Keratinocyte (primary cell): ENCODE results near the gene JDP2. TPM values are rescaled to one million over a fixed set of nuclear protein-coding genes. Genes with fewer than 3 reads are reported as not detected.

ENCODE experiments used
- DNase-seq: peaks from one replicate; pipeline ENCODE4 v3.0.0-alpha.2; 2011; ENCODE audit warnings: low read depth, missing footprints, low spot score
- FAIRE-seq: peaks from 2 replicates; lab custom pipeline; 2011; peaks lifted over from hg19 to GRCh38; lab: Jason Lieb, UNC
- H2AFZ ChIP-seq: 2 replicates; pipeline ENCODE4 v1.6.0; 2012; ENCODE audit warnings: low read length, control low read depth, inconsistent platforms; ENCODE audit not compliant: control insufficient read depth
- H3K27ac ChIP-seq: 2 replicates; pipeline ENCODE4 v1.5.1; 2011; ENCODE audit warnings: low read length; ENCODE audit not compliant: control insufficient read depth, insufficient read depth
- H3K27me3 ChIP-seq: 3 replicates; pipeline ENCODE4 v1.6.0; 2011; ENCODE audit warnings: low read length; ENCODE audit not compliant: control insufficient read depth, insufficient read depth; ENCODE audit errors: extremely low read depth
- H3K36me3 ChIP-seq, 2 experiments: 2 replicates in 1 of 2; 3 replicates in 1 of 2; pipeline ENCODE4 v1.5.1; 2011; ENCODE audit warnings: low read length in 2 of 2, mild to moderate bottlenecking in 1 of 2; ENCODE audit not compliant: control insufficient read depth in 2 of 2, insufficient read depth in 2 of 2; ENCODE audit errors: extremely low read depth in 1 of 2
- H3K4me1 ChIP-seq: 3 replicates; pipeline ENCODE4 v1.5.1; 2011; ENCODE audit warnings: low read length; ENCODE audit not compliant: control insufficient read depth, insufficient read depth; ENCODE audit errors: extremely low read depth
- H3K4me2 ChIP-seq: 3 replicates; pipeline ENCODE4 v1.6.0; 2011; ENCODE audit warnings: low read depth, low read length; ENCODE audit not compliant: control insufficient read depth, insufficient read depth; ENCODE audit errors: extremely low read depth
- H3K4me3 ChIP-seq, 3 experiments: fragments of 200-600 bp in 1 of 3; sonication (generic) in 1 of 3; 2 replicates in 2 of 3; 3 replicates in 1 of 3; pipeline ENCODE4 v1.5.1; 2011 to 2016; ENCODE audit warnings: low read length in 3 of 3, mild to moderate bottlenecking in 3 of 3, control low read depth in 2 of 3, inconsistent platforms in 1 of 3, low read depth in 1 of 3, mixed read lengths in 1 of 3, mixed run types in 1 of 3, moderate library complexity in 1 of 3; ENCODE audit not compliant: control insufficient read depth in 2 of 3, insufficient read depth in 2 of 3; ENCODE audit errors: extremely low read depth in 1 of 3
- H3K79me2 ChIP-seq: 2 replicates; pipeline ENCODE4 v1.6.0; 2012; ENCODE audit warnings: low read length; ENCODE audit not compliant: control insufficient read depth, insufficient read depth
- H3K9ac ChIP-seq: 3 replicates; pipeline ENCODE4 v1.6.0; 2011; ENCODE audit warnings: low read length; ENCODE audit not compliant: control insufficient read depth, insufficient read depth; ENCODE audit errors: extremely low read depth
- H3K9me1 ChIP-seq: 3 replicates; pipeline ENCODE4 v1.6.0; 2011; ENCODE audit warnings: low read length; ENCODE audit not compliant: control insufficient read depth, insufficient read depth; ENCODE audit errors: extremely low read depth
- H3K9me3 ChIP-seq: 2 replicates; pipeline ENCODE4 v1.5.1; 2012; ENCODE audit warnings: low read depth, low read length; ENCODE audit not compliant: control insufficient read depth
- H4K20me1 ChIP-seq: 3 replicates; pipeline ENCODE4 v1.6.0; 2011; ENCODE audit warnings: low read length; ENCODE audit not compliant: control insufficient read depth, insufficient read depth; ENCODE audit errors: extremely low read depth
- CTCF ChIP-seq, 3 experiments: IDR thresholded peaks in 1 of 3; conservative IDR thresholded peaks in 1 of 3; optimal IDR thresholded peaks in 1 of 3; 2 replicates in 2 of 3; 3 replicates in 1 of 3; pipeline versions ENCODE3 to v1.5.1; 2011; ENCODE audit warnings: low read length in 3 of 3, mild to moderate bottlenecking in 3 of 3, moderate library complexity in 2 of 3, control low read depth in 1 of 3, inconsistent platforms in 1 of 3; ENCODE audit not compliant: insufficient read depth in 2 of 3; ENCODE audit errors: extremely low read depth in 1 of 3
- EZH2 ChIP-seq: IDR thresholded peaks from one replicate; pipeline ENCODE4 v1.6.1; 2012; ENCODE audit warnings: inconsistent platforms, mild to moderate bottlenecking, low read length, moderate library complexity
- dilution Hi-C: fragments of 300-500 bp; cut with MboI; formaldehyde crosslinking; loops from one replicate; pipeline ENCODE4 v1.7.0; 2020; ENCODE audit warnings: low sequenced_read_pairs; ENCODE audit not compliant: extremely low pct_ligation_motif_present
- polyA plus RNA-seq, 5 experiments: library from polyadenylated mRNA; depleted of rRNA in 3 of 5; stranded (reverse) in 3 of 5; stranded (forward) in 1 of 5; unstranded in 1 of 5; fragments of >200 nt; gene quantifications; 1 replicate in 1 of 5; 2 replicates in 3 of 5; 3 replicates in 1 of 5; pipeline versions ENCODE4 v1.2.1 to v1.2.3, GENCODE V29; 2011 to 2012; ENCODE audit warnings: missing spikeins in 2 of 5, low read depth in 1 of 5, low replicate concordance in 1 of 5

The JDP2 gene
- polyA plus RNA-seq, 1 donor (not counting 4 experiments of a cell fraction or from before 2014, with no cell fraction given): 13.5 TPM

GRCh38 chr14:75428230-75429104, 645 bp downstream of the JDP2 start:
- Histone ChIP-seq H3K9me3 (no peaks in the 10 kb centered on the region), H3K36me3 (peaks cover 2 to 11% of the 10 kb centered on the region in 2 experiments), H3K79me2 (peaks cover 17% of the 10 kb centered on the region), H3K4me2 (peak overlapping the region; percentile 81), H3K4me3 (peak overlapping the region; percentile 60 to 69 (median 65)), H3K27ac (no peak overlapping the region), H4K20me1 (peaks cover 9% of the 10 kb centered on the region), H2AFZ (peak overlapping the region; percentile 28), H3K9ac (peak overlapping the region; percentile 59), H3K4me1 (peaks cover 20% of the 10 kb centered on the region), H3K9me1 (no peaks in the 10 kb centered on the region), H3K27me3 (no peaks in the 10 kb centered on the region)
- DNase-seq: no peak
- TF ChIP-seq CTCF (optimal IDR thresholded peaks at IDR 0.05 in 1 of 3, IDR thresholded peaks at IDR 0.05 in 1 of 3, conservative IDR thresholded peaks at IDR 0.05 in 1 of 3; ENCODE audit: extremely low read depth in 1 of 3, insufficient read depth in 2 of 3, low read length in 3 of 3) (no peak), EZH2 (no peak)
- FAIRE-seq: no peak
- dilution Hi-C loops: no loop called here

DNA sequence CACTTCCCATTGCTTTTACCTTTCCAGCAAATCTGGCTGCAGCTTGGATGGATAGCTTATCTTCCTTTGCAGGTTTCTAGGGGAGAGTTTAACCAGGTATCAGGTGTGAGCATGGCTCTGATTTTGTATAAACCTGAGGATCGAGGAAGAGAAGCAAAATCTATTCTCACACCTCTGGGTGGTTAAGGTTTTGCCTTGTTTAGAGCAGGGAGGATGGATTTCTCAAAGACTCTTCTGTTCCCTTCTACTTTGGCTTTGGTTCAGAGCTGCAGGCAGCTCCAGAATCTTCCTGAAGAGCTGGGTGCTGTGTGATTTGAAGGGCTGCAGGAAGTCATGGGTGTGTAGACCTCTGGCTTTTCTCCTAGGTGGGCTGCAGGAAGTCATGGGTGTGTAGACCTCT, 1.7 kb downstream of the JDP2 start:
- no peak for DNase-seq
- no peaks in the 10 kb centered on the region for H3K9me1 ChIP-seq
- no peaks in the 10 kb centered on the region for H3K9me3 ChIP-seq
- no peaks in the 10 kb centered on the region for H3K27me3 ChIP-seq
- H3K4me2 ChIP-seq: peak overlapping the region; percentile 81
- dilution Hi-C loops: no loop called here
- H3K79me2 ChIP-seq: peaks cover 17% of the 10 kb centered on the region
- H3K9ac ChIP-seq: no peak overlapping the region
- TF ChIP-seq EZH2 (no peak), CTCF (optimal IDR thresholded peaks at IDR 0.05 in 1 of 3, IDR thresholded peaks at IDR 0.05 in 1 of 3, conservative IDR thresholded peaks at IDR 0.05 in 1 of 3; ENCODE audit: extremely low read depth in 1 of 3, insufficient read depth in 2 of 3, low read length in 3 of 3) (no peak)
- FAIRE-seq: peak; percentile 29
- H3K4me3 ChIP-seq: peak overlapping the region in 2 of 3 experiments; percentile 25 to 65
- H4K20me1 ChIP-seq: peaks cover 9% of the 10 kb centered on the region
- no peak overlapping the region for H2AFZ ChIP-seq
- no peak overlapping the region for H3K27ac ChIP-seq
- peaks cover 5 to 11% of the 10 kb centered on the region in 2 experiments for H3K36me3 ChIP-seq
- H3K4me1 ChIP-seq: peaks cover 20% of the 10 kb centered on the region
